Gastrocnemius medialis (tissue), 4 donors: ENCODE measurements around the gene MBD3L2.
"Not testable (repeated sequence)": the region's sequence is repeated elsewhere in the genome, so short reads cannot be mapped to it uniquely, and the experiment has no call there.

Experiments
- POLR2A ChIP-seq, 2 donors: fragments of 450-650 bp; IDR thresholded peaks; one replicate each; pipeline ENCODE4 v1.6.1; 2017; ENCODE audit warnings: antibody characterized with exemption in 2 of 2, mild to moderate bottlenecking in 2 of 2, moderate library complexity in 2 of 2
- TF ChIP-seq, protein P1 (sequence below), 5 experiments: fragments of 450-650 bp in 3 of 5; fragments of 200-600 bp in 2 of 5; sonication (generic) in 2 of 5; IDR thresholded peaks in 4 of 5; conservative IDR thresholded peaks in 1 of 5; 1 replicate in 4 of 5; 2 replicates in 1 of 5; pipeline ENCODE4 v1.5.1; 2016 to 2019; ENCODE audit warnings: antibody characterized with exemption in 5 of 5, mild to moderate bottlenecking in 3 of 5, moderate library complexity in 3 of 5

GRCh38 chr19:7021331-7021730, 27.8 kb upstream of the MBD3L2 start, which contains the start of gene MBD3L2B:
- TF ChIP-seq, protein P1, sequence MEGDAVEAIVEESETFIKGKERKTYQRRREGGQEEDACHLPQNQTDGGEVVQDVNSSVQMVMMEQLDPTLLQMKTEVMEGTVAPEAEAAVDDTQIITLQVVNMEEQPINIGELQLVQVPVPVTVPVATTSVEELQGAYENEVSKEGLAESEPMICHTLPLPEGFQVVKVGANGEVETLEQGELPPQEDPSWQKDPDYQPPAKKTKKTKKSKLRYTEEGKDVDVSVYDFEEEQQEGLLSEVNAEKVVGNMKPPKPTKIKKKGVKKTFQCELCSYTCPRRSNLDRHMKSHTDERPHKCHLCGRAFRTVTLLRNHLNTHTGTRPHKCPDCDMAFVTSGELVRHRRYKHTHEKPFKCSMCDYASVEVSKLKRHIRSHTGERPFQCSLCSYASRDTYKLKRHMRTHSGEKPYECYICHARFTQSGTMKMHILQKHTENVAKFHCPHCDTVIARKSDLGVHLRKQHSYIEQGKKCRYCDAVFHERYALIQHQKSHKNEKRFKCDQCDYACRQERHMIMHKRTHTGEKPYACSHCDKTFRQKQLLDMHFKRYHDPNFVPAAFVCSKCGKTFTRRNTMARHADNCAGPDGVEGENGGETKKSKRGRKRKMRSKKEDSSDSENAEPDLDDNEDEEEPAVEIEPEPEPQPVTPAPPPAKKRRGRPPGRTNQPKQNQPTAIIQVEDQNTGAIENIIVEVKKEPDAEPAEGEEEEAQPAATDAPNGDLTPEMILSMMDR (IDR thresholded peaks at IDR 0.05 in 4 of 5, conservative IDR thresholded peaks at IDR 0.05 in 1 of 5) = not testable (repeated sequence)
- TF ChIP-seq POLR2A (IDR thresholded peaks at IDR 0.05) = not testable (repeated sequence)
